DMS79 treated with DMSO at 0.1 percent for 48 hours (cell line): Measurements from ENCODE around the gene TFCP2.

ENCODE experiments used
- DNase-seq: peaks from one replicate; lab custom pipeline; 2025; lab: John Stamatoyannopoulos, UW

The TFCP2 gene

DNA sequence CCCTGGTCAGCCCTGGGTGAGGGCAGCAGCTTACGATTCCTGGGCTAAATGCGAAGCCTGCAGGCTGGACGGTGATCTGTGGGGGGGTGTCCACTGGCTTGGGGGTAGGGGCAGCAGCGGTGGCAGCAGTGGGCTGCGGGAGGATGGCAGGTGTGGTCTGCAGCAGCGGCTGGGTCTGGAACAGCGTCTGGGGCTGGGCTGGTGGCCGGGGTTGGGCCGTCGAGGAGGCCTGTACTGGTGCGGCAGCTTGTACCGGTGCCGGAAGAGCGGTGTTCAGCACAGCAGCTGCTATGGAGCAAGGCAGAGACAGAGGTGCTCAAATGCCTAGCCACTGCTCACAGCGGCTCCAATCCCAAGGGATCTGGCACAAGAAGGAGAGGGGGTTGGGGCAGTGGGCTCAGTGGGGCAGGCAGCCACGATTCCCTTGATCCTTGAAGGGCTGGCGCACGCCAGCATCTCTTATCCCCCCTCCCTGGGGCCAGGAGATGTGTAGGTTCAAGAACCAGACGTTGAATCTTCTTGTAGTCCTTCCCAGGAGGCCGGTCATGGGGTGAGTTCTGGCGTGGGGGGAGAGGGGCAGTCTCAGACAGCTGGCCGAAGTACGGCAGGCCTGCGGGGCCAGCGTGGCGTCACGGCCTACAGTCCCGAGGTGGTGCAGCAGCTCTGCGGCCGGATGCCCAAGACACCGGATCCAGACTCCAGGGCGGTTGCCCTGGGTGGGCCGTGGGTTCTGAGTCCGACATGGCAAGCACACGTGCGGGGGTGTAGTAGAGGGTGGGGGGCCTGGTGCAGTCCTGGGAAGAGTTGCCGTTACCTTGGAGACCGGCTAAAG is 25.0 kb upstream of the TFCP2 start:
- DNase-seq = no peak

DNA sequence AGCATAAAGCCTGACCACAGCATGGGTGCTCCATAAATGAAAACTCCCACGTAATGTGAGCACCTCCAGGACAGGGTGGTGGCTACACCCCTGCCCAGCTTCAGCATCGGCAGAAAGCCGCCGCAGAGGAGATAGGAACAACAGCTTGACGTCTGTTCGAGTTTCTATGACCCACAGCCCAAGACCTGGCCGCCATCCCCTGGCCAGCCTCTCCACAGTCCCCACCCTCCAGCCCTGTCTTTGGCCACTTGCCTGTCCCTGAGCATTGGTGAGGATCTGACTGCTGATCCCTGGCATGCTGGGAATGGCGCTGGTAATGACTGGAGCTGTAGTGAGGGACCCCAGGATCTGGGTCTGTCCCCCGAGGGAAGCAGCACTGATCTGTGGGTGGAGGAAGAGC is 23.6 kb upstream of the TFCP2 start:
- no peak for DNase-seq

GRCh38 chr12:51195841-51196240 is 22.9 kb upstream of the TFCP2 start:
- DNase-seq = no peak

DNA sequence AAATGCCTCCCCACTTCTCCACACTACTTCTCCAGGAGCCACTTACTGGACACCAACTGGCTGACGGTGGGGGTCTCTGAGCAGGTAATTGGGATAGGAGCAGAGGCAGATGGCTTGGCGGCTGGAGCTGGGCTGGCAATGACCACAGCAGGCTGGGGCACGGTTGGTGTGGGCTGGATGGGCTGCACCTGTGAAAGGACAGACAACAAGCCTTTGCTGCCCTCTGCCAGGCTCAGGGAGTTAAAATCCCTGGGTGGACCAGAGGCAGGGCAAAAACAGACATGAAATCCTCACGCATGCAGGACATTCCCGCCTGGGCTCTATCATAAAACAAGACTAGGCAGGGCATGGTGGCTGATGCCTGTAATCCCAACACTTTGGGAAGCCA is 19.3 kb upstream of the TFCP2 start:
- no peak for DNase-seq

DNA sequence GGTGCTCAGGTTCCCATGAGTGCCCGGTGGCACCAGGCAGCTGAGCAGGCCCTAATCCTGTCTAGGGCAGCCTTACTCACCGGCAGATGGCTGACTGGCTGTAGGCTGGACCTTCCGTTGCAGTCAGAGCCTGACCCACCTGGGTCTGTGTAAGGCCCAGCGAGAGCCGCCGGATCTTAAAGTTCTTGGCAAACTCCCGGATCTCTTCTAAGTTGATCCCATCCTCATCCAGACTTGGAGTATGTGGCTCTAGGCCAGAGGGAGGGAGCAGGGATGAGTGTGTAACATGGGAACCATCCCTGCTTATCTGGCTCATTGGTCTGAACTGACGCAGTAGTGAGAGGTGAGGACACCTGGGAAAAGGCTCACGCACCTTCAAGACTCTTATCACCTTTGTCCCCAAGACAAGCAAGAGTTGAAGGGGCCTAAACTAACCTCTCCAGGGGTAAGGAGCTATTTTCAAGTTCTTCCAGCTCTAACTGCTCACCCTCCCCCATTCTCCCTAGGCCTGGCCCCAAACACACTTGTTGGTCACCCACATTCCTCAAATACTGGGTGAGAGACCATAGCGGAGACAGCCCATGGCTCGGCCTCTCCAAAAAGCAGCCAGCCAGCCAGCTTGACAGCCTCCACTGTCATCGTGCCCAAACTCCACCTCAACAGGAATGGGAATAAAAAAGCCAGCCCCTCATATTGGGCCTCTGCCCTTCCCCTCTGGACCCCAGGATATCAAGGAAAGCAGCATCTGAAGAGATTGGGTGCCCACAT is 18.8 kb upstream of the TFCP2 start:
- DNase-seq = no peak

- no peak for DNase-seq
Measured at GRCh38 chr12:51190820-51191219, 17.9 kb upstream of the TFCP2 start.

- no peak for DNase-seq
Measured at GRCh38 chr12:51189790-51190355, 16.9 kb upstream of the TFCP2 start.

DNA sequence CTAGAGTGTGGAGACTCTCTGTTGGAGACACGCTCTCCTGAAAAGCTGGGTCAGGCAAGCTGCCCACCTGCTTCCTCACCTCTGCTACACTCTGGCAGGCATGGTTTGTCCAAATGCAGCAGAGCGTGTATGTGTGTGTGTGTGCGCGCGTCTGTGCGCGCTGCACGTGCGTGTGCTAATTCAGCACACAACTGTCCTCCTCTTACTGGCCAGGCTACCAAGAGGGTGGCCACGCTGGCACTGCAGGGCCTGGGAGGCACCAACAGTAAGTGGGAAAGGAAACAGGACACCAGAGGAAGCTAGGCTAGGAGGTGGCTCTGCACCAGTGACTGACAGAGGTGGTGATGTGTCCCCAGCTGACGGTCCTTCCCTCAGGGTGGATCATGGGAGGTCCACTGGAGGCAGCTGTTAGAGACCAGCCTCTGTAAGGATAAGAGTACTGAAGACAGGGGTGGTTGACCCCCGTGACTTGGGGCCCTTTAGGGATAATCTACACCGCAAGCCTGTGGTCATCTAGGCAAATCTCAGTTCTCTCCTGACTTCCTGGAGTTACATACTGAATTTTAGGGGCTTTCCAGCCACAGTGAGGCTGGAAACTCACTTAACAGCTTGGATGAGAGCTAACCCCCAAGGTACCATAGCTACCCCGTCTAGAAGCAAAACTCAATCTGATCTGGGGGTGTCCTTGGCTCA is 15.6 kb upstream of the TFCP2 start:
- DNase-seq = no peak

DNA sequence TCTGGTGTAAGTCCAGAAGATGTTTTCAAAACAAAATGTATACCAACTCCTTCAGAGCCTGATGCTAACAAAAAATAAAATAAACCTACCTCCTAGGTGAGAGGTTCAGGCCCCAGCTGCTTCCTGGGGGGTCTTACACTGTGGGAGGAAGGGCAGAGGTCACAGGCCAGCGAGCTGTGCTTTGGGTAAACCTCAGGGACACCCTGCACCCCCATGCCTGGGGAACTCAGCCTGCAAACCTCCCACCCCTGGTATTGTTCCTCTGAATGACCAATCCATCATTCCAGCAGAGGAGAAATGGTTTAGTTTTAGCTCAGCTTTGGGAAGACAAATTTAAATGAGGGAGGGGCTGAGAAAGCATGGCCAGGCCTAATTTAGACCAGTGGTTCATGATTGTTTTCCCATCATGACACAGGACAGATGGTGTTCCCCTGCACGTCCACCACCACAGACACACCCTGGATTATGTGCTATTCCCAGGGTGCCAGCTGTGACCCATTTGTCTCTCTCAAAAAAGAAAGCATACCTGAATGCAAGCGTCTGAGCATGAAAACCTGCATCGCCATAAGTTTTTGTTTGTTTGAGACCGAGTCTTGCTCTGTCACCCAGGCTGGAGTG is 14.5 kb upstream of the TFCP2 start:
- DNase-seq = no peak

- no peak for DNase-seq
Measured at GRCh38 chr12:51186465-51187085, 13.6 kb upstream of the TFCP2 start.

GRCh38 chr12:51185171-51185717 is 12.3 kb upstream of the TFCP2 start:
- no peak for DNase-seq

DNA sequence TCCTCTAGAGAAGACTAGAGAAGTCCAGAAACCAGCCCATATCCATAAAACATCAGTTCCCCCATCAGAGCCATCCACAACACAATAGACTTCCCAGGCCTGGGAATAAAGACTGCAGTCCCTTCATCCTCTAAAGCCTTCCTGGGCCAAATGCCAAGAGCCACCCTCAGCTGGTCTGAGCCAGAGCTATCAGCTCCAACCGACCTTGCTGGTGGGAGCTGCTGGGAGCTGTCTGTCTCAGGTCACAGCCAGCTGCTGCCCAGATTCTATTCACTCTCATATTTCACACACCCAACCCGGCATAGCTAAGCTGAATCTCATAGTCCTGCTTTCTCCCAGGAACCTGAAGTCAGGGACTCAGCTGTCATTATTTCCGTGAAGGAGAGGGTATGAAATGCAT is 10.9 kb upstream of the TFCP2 start:
- peak; percentile 11 for DNase-seq

DNA sequence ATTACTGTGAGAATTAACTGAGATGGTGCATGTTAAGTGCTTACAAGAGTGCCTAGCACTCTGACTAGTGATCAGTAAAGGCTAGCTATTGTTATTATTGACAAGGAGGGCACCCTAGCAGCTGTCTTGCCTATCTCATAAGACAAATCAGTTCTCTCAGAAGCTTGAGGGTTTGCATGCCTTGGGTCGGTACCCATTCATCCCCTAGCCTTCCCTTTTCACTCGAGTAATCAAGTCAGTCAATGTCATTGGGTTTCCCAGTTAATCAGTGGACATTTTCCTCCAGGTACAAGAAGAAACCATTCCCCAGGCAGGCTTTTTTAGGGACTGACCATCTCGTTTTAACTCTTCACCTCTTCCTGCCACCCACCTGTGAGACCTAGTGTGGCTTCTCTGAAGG is 10.4 kb upstream of the TFCP2 start:
- DNase-seq = no peak

GRCh38 chr12:51181558-51181957 is 8.6 kb upstream of the TFCP2 start:
- no peak for DNase-seq

DNA sequence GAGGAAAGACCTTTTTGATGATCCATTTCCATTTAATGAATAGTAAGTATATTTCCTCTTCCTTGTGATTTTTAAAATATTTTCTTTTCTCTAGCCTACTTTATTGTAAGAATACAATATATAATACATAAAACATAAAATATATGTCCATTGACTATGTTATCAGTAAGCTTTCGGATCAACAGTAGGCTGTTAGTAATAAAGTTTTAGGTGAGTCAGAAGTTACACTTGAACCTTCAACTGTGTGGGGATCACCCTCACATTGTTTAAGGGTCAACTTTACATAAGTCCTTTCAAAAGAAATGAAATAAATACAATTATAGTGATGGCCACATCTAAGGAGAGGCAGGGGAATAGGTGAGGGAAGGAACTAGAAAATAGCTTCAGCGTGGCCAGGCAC is 5.0 kb upstream of the TFCP2 start:
- DNase-seq = no peak

DNA sequence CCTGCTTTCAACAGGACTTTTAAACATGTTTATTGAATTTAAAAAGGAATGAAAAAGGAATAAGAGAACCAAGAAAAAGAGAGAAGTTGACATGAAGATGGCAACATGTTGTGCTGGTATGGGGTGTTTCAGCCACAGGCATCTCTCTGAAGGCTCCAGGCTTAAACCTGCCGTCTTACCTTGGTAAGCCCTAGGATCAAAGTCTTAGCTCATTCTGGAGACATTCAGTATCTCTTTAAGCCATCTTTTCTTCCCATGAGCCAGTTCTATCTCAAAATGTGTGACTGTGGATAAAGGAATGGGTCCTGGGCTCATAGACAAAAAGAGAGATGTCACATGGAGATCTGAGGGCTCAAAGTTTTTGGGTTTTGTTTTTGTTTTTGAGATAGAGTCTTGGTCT is 1.6 kb upstream of the TFCP2 start:
- no peak for DNase-seq

- peak; percentile 3 for DNase-seq
Measured at GRCh38 chr12:51171884-51172514, 936 bp downstream of the TFCP2 start.

DNA sequence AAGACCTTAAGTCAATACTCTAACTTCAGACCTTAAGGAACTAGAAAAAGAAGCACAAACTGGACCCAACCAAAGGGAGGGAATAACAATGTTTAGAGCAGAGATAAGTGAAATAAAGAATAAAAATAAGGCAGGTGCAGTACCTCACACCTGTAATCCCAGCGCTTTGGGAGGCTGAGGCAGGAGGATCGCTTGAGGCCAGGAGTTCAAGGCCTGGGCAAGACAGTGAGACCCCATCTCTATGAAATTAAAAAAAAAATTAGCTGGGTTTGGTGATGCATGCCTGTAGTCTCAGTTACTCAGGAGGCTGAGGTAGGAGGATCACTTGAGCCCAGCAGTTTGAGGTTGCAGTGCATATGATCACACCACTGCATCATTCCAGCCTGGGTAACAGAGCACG is 9.1 kb downstream of the TFCP2 start:
- no peak for DNase-seq

GRCh38 chr12:51162217-51162616 is 10.7 kb downstream of the TFCP2 start:
- DNase-seq = no peak

- DNase-seq = no peak
Measured at GRCh38 chr12:51160814-51161459, 12.0 kb downstream of the TFCP2 start.
